PC-9 (cell line): ENCODE data around the gene PGK2. TPM values are rescaled to one million over a fixed set of nuclear protein-coding genes. Genes with fewer than 3 reads are reported as not detected.
A peak's percentile ranks its signal among the peaks of the same experiment; 100 is the strongest.

Experiments
- BruUV-seq: library from RNA; stranded (reverse); fragments of 400-500 nt; replicated peaks from 2 replicates; lab custom pipeline; 2021; lab: Mats Ljungman, UMichigan
- CTCF ChIA-PET: fragments of 300-600 bp; sonication (Branson Sonifier 250); formaldehyde crosslinking; loops from one replicate; lab custom pipeline; 2022; ENCODE audit warnings: antibody characterized with exemption; lab: Charles Lee
- POLR2A ChIA-PET: fragments of 300-600 bp; sonication (Branson Sonifier 250); formaldehyde crosslinking; loops from one replicate; lab custom pipeline; 2022; ENCODE audit warnings: antibody characterized with exemption; ENCODE audit not compliant: unreplicated experiment; lab: Charles Lee
- DNase-seq, 2 experiments: peaks; one replicate each; pipeline versions ENCODE4 v3.0.0 to v3.0.0-alpha.2; 2015 to 2022; ENCODE audit warnings: mixed read lengths in 1 of 2
- H2AFZ ChIP-seq: fragments of 200-600 bp; sonication (generic); 2 replicates; pipeline ENCODE4 v1.8.1; 2017; ENCODE audit warnings: antibody characterized with exemption
- H3F3A ChIP-seq: fragments of 200-600 bp; sonication (generic); 2 replicates; pipeline ENCODE4 v1.8.1; 2017; ENCODE audit warnings: antibody characterized with exemption, mild to moderate bottlenecking, low read depth; ENCODE audit not compliant: insufficient read depth
- H3K27ac ChIP-seq: fragments of 200-600 bp; sonication (generic); 2 replicates; pipeline ENCODE4 v1.6.1; 2016; ENCODE audit warnings: mixed run types
- H3K27me3 ChIP-seq: fragments of 200-600 bp; sonication (generic); 2 replicates; pipeline ENCODE4 v1.6.1; 2016; ENCODE audit warnings: low read depth, mixed run types; ENCODE audit not compliant: insufficient read depth
- H3K36me3 ChIP-seq: fragments of 200-600 bp; sonication (generic); 2 replicates; pipeline ENCODE4 v1.6.1; 2016; ENCODE audit warnings: low read depth, mixed run types
- H3K4me1 ChIP-seq: fragments of 200-600 bp; sonication (generic); replicated peaks from 2 replicates; pipeline ENCODE4 v1.6.1; 2016; ENCODE audit warnings: mixed run types; ENCODE audit not compliant: insufficient read depth
- H3K4me2 ChIP-seq: fragments of 200-600 bp; sonication (generic); 2 replicates; pipeline ENCODE4 v1.6.1; 2017; ENCODE audit warnings: mixed run types
- H3K4me3 ChIP-seq: fragments of 200-600 bp; sonication (generic); 2 replicates; pipeline ENCODE4 v1.6.1; 2016; ENCODE audit warnings: mixed run types
- H3K79me2 ChIP-seq: fragments of 200-600 bp; sonication (generic); 2 replicates; pipeline ENCODE4 v1.6.1; 2017; ENCODE audit warnings: low read depth, mixed run types
- H3K9me2 ChIP-seq: fragments of 200-600 bp; sonication (generic); 2 replicates; pipeline ENCODE4 v1.8.1; 2017; ENCODE audit warnings: mild to moderate bottlenecking; ENCODE audit not compliant: insufficient read depth
- H3K9me3 ChIP-seq: fragments of 200-600 bp; sonication (generic); 2 replicates; pipeline ENCODE4 v1.8.1; 2016; ENCODE audit warnings: low read depth; ENCODE audit not compliant: insufficient read depth
- H4K20me1 ChIP-seq: fragments of 200-600 bp; sonication (generic); 2 replicates; pipeline ENCODE4 v1.8.1; 2017; ENCODE audit not compliant: insufficient read depth
- EZH2 ChIP-seq: fragments of 200-600 bp; sonication (generic); IDR thresholded peaks from 2 replicates; pipeline ENCODE4 v1.8.0; 2017; ENCODE audit warnings: antibody characterized with exemption, low read depth
- intact Hi-C: fragments of 100-400 bp; cut with micrococcal nuclease; formaldehyde crosslinking; loops from one replicate; pipeline ENCODE4 v1.10.0; 2022; ENCODE audit not compliant: unreplicated experiment
- total RNA-seq: library from RNA; stranded (reverse); gene quantifications from 2 replicates; pipeline ENCODE4 v1.2.3, GENCODE V29; 2021
- TF ChIP-seq, protein P1 (sequence below): fragments of 200-600 bp; sonication (generic); conservative IDR thresholded peaks from 2 replicates; pipeline ENCODE4 v1.6.1; 2017; ENCODE audit warnings: mixed run types, antibody characterized with exemption, mild to moderate bottlenecking, moderate library complexity

Gene PGK2
- total RNA-seq, 1 experiment from 2014 or later, result not detected

DNA sequence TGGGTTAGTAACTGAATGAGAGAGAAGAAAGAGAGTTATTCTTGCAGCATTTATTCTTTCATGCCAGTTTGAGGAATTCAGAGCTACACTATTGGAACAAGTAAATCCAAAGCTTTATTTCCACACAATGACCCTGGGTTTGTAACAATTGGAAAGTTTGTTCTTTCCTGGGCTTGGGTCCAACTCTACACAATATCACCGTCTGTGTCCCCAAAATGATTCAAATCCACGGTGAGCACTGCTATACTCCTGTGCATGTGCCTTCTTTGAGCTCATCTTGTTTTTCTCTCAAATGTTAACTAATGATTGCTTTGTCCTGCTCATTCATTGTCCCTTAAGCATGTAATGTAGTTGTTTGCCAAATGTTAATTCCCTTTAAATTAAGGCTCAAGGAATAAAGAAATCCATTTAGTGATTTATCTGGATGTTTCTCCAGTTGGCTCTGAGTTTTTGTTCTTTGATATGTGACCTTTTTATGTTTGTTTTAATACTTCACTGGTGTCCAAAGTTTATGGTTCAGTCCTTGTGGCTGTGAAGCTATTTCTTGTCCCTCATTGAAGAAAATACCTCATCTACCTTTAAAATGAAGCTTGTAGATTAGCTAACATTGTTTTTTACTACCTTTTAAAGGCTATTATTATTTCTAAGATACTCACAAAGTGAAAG lies 22.4 kb downstream of the PGK2 start:
- H3K79me2 ChIP-seq, result no peaks in the 10 kb centered on the region
- H3K36me3 ChIP-seq, result no peaks in the 10 kb centered on the region
- no peak overlapping the region for H3K27ac ChIP-seq
- DNase-seq, result no peak
- H3K9me3 ChIP-seq, result no peaks in the 10 kb centered on the region
- H3K4me1 ChIP-seq, result no peaks in the 10 kb centered on the region
- no peak overlapping the region for H3K4me2 ChIP-seq
- H3K9me2 ChIP-seq, result no peaks in the 10 kb centered on the region
- H2AFZ ChIP-seq, result no peak overlapping the region
- no peak overlapping the region for H3K4me3 ChIP-seq
- BruUV-seq, result no TSS peak
- ChIA-PET POLR2A (no interaction called here), CTCF (no interaction called here)
- no peaks in the 10 kb centered on the region for H3F3A ChIP-seq
- no peaks in the 10 kb centered on the region for H4K20me1 ChIP-seq
- intact Hi-C loops, result no loop called here
- no peaks in the 10 kb centered on the region for H3K27me3 ChIP-seq
- TF ChIP-seq EZH2, result no peak
- TF ChIP-seq, protein P1, sequence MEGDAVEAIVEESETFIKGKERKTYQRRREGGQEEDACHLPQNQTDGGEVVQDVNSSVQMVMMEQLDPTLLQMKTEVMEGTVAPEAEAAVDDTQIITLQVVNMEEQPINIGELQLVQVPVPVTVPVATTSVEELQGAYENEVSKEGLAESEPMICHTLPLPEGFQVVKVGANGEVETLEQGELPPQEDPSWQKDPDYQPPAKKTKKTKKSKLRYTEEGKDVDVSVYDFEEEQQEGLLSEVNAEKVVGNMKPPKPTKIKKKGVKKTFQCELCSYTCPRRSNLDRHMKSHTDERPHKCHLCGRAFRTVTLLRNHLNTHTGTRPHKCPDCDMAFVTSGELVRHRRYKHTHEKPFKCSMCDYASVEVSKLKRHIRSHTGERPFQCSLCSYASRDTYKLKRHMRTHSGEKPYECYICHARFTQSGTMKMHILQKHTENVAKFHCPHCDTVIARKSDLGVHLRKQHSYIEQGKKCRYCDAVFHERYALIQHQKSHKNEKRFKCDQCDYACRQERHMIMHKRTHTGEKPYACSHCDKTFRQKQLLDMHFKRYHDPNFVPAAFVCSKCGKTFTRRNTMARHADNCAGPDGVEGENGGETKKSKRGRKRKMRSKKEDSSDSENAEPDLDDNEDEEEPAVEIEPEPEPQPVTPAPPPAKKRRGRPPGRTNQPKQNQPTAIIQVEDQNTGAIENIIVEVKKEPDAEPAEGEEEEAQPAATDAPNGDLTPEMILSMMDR, result no peak

DNA sequence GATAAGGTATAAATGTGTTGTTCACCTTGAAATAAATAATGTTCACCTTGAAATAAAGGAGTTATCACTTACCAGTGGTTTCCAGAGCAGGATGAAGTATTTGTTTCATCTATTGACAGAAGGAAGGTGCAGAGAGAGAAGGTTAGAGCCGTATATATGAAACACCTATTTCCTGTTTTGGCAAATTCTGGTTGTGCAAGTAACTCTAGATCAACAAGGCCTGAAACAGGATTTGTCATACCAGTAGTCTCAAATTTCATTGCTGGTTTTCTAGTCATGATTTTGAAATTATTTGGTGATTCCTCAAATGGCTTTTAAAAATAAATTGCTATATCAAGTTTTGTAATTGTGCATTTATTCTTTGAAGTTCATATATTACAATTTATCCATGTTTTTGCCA lies 42.8 kb downstream of the PGK2 start, which contains the start of gene CRISP3:
TSS of gene CRISP3 (minus strand) at position 130 of the 400 bp plus-strand sequence. CDS start at position 109, 21 bp downstream.
- no peaks in the 10 kb centered on the region for H3K36me3 ChIP-seq
- H3K4me3 ChIP-seq, result no peak within 1 kb of the TSS
- POLR2A ChIA-PET, result no interaction called here
- no peaks in the 10 kb centered on the region for H3K9me3 ChIP-seq
- no peak within 1 kb of the TSS for H2AFZ ChIP-seq
- 0 out of 2 replicates have a peak, but pooled peaks cover 5% of the 10 kb centered on the region for H3K4me1 ChIP-seq
- no peaks in the 10 kb centered on the region for H3F3A ChIP-seq
- no peaks in the 10 kb centered on the region for H4K20me1 ChIP-seq
- H3K27me3 ChIP-seq, result no peaks in the 10 kb centered on the region
- DNase-seq, result peak in 1 of 2 experiments; percentile 38
- H3K9me2 ChIP-seq, result 0 out of 2 replicates have a peak, but pooled peaks cover 4% of the 10 kb centered on the region
- H3K79me2 ChIP-seq, result no peaks in the 10 kb centered on the region
- intact Hi-C loops, result loop anchor here (5.0 kb wide), 1 partner anchor 67 kb away; no protein-coding TSS in a partner anchor
- CTCF ChIA-PET, result no interaction called here
- no peak within 1 kb of the TSS for H3K4me2 ChIP-seq
- H3K27ac ChIP-seq, result no peak within 1 kb of the TSS
- TF ChIP-seq EZH2, result no peak
- TF ChIP-seq, protein P1, result no peak
- BruUV-seq, result no TSS peak

DNA sequence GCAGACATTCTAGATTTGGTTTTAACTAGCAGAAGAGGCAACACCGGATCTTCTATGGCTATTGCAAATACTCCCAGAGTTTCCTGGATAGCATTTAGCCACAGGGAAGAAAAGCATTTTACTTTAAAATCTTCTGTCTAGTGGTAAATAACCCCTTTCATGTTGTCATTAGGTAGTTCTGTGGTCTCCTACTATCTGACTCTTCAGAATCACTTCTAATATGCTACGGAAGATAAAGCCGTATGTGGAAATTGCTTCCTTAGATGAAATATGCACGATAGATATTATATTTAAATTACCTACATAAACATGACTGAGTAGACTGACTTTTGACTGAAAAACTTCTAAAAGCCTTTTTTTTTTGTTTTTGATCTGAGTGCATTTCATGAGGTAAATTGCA lies 43.7 kb downstream of the PGK2 start:
- no TSS peak for BruUV-seq
- intact Hi-C loops, result loop anchor here (5.0 kb wide), 1 partner anchor 66 kb away; no protein-coding TSS in a partner anchor
- TF ChIP-seq, protein P1, result no peak
- no peak for TF ChIP-seq EZH2
- H3K9me2 ChIP-seq, result 0 out of 2 replicates have a peak, but pooled peaks cover 4% of the 10 kb centered on the region
- no peak for DNase-seq
- no peaks in the 10 kb centered on the region for H3K27me3 ChIP-seq
- H3K4me2 ChIP-seq, result no peak overlapping the region
- H3K36me3 ChIP-seq, result no peaks in the 10 kb centered on the region
- POLR2A ChIA-PET, result no interaction called here
- CTCF ChIA-PET, result no interaction called here
- no peak overlapping the region for H3K27ac ChIP-seq
- no peak overlapping the region for H3K4me3 ChIP-seq
- no peaks in the 10 kb centered on the region for H3K9me3 ChIP-seq
- H3F3A ChIP-seq, result no peaks in the 10 kb centered on the region
- no peak overlapping the region for H2AFZ ChIP-seq
- H4K20me1 ChIP-seq, result no peaks in the 10 kb centered on the region
- H3K79me2 ChIP-seq, result no peaks in the 10 kb centered on the region
- H3K4me1 ChIP-seq, result 0 out of 2 replicates have a peak, but pooled peaks cover 5% of the 10 kb centered on the region
